SK-N-SH (cell line): ENCODE data around the gene SLC25A46. TPM values are rescaled to one million over a fixed set of nuclear protein-coding genes. Genes with fewer than 3 reads are reported as not detected.

Experiments used
- CTCF ChIA-PET: fragments of 300-600, 350-600 bp; formaldehyde crosslinking; extraction: SDS; loops from one replicate; lab custom pipeline; 2021; lab: Yijun Ruan, JAX
- POLR2A ChIA-PET: fragments of 350-600 bp; sonication (Branson Sonifier 250); formaldehyde crosslinking; extraction: SDS; loops from one replicate; lab custom pipeline; 2020; ENCODE audit warnings: antibody characterized with exemption, inconsistent platforms; lab: Yijun Ruan, JAX
- DNase-seq: peaks from one replicate; pipeline ENCODE4 v3.0.0; 2012
- H2AFZ ChIP-seq: fragments of 200-600 bp; sonication (generic); 2 replicates; pipeline ENCODE4 v1.8.1; 2016; ENCODE audit warnings: antibody characterized with exemption, mild to moderate bottlenecking, low read depth
- H3F3A ChIP-seq: fragments of 200-600 bp; sonication (generic); replicated peaks from 2 replicates; pipeline ENCODE3; 2016; ENCODE audit warnings: antibody characterized with exemption, mild to moderate bottlenecking; ENCODE audit not compliant: insufficient read depth
- H3K27ac ChIP-seq, 2 experiments: fragments of 200-500 bp in 1 of 2; fragments of 200-600 bp in 1 of 2; sonication (Bioruptor generic) in 1 of 2; sonication (generic), shearing (Covaris generic) in 1 of 2; 2 replicates each; pipeline versions ENCODE4 v1.5.1 to v1.6.1; 2014 to 2016; ENCODE audit warnings: low read depth in 2 of 2, inconsistent platforms in 1 of 2, low read length in 1 of 2, mild to moderate bottlenecking in 1 of 2, mixed read lengths in 1 of 2
- H3K27me3 ChIP-seq: fragments of 200-600 bp; sonication (generic), shearing (Covaris generic); 2 replicates; pipeline ENCODE4 v1.6.1; 2016; ENCODE audit warnings: mixed run types; ENCODE audit not compliant: insufficient read depth
- H3K36me3 ChIP-seq, 2 experiments: fragments of 200-500 bp in 1 of 2; fragments of 200-600 bp in 1 of 2; sonication (Bioruptor generic) in 1 of 2; sonication (generic) in 1 of 2; replicated peaks in 1 of 2; 2 replicates each; pipeline versions ENCODE3 to v1.5.1; 2014 to 2016; ENCODE audit warnings: low read length in 1 of 2, mild to moderate bottlenecking in 1 of 2; ENCODE audit not compliant: insufficient read depth in 2 of 2, control insufficient read depth in 1 of 2
- H3K4me1 ChIP-seq, 2 experiments: fragments of 200-500 bp in 1 of 2; fragments of 200-600 bp in 1 of 2; sonication (Bioruptor generic) in 1 of 2; sonication (generic), shearing (Covaris generic) in 1 of 2; 2 replicates each; pipeline versions ENCODE4 v1.5.1 to v1.6.1; 2014 to 2016; ENCODE audit warnings: low read depth in 1 of 2, low read length in 1 of 2, mixed run types in 1 of 2; ENCODE audit not compliant: insufficient read depth in 2 of 2, control insufficient read depth in 1 of 2
- H3K4me2 ChIP-seq: fragments of 200-600 bp; sonication (generic), shearing (Covaris generic); 2 replicates; pipeline ENCODE4 v1.6.1; 2017; ENCODE audit warnings: mixed run types
- H3K4me3 ChIP-seq, 2 experiments: fragments of 200-500 bp in 1 of 2; fragments of 200-600 bp in 1 of 2; sonication (Bioruptor generic) in 1 of 2; sonication (generic), shearing (Covaris generic) in 1 of 2; 2 replicates each; pipeline versions ENCODE4 v1.5.1 to v1.8.1; 2014 to 2016; ENCODE audit warnings: low read depth in 2 of 2, inconsistent platforms in 1 of 2, low read length in 1 of 2, mild to moderate bottlenecking in 1 of 2, mixed read lengths in 1 of 2, moderate library complexity in 1 of 2
- H3K79me2 ChIP-seq: fragments of 200-600 bp; sonication (generic); 2 replicates; pipeline ENCODE4 v1.8.1; 2017; ENCODE audit warnings: mild to moderate bottlenecking; ENCODE audit not compliant: insufficient read depth
- H3K9ac ChIP-seq: fragments of 200-600 bp; sonication (generic); 2 replicates; pipeline ENCODE4 v1.6.1; 2017; ENCODE audit warnings: mixed run types
- H3K9me2 ChIP-seq: fragments of 200-600 bp; sonication (generic); 2 replicates; pipeline ENCODE4 v1.6.1; 2017; ENCODE audit warnings: mixed run types
- H3K9me3 ChIP-seq: fragments of 200-600 bp; sonication (generic); 2 replicates; pipeline ENCODE4 v1.6.1; 2017; ENCODE audit warnings: mixed run types, mild to moderate bottlenecking, moderate library complexity
- H4K20me1 ChIP-seq: fragments of 200-600 bp; sonication (generic); 2 replicates; pipeline ENCODE4 v1.6.1; 2017; ENCODE audit warnings: mild to moderate bottlenecking, mixed run types; ENCODE audit not compliant: insufficient read depth
- CHD2 ChIP-seq: fragments of 150-350 bp; IDR thresholded peaks from 2 replicates; pipeline ENCODE4 v1.6.1; 2018; ENCODE audit warnings: low read length; ENCODE audit not compliant: partially characterized antibody
- EP300 ChIP-seq, 2 experiments: IDR thresholded peaks; 2 replicates each; pipeline versions ENCODE4 v1.4.0 to v1.6.1; 2012; ENCODE audit warnings: borderline replicate concordance in 1 of 2, low read depth in 1 of 2, low read length in 1 of 2
- FOSL2 ChIP-seq: IDR thresholded peaks from 2 replicates; pipeline ENCODE4 v1.4.0; 2012; ENCODE audit warnings: low read depth, mild to moderate bottlenecking, moderate library complexity, borderline replicate concordance
- FOXJ3 ChIP-seq: sonication (generic); formaldehyde crosslinking; IDR thresholded peaks from 2 replicates; pipeline ENCODE4 v1.5.1; 2020; ENCODE audit warnings: mild to moderate bottlenecking, missing genetic modification reagents
- FOXM1 ChIP-seq: IDR thresholded peaks from 2 replicates; pipeline ENCODE4 v1.4.0; 2012; ENCODE audit warnings: low read depth, mild to moderate bottlenecking
- JUND ChIP-seq: IDR thresholded peaks from 2 replicates; pipeline ENCODE4 v1.4.0; 2012
- MAX ChIP-seq: IDR thresholded peaks from 2 replicates; pipeline ENCODE4 v1.4.0; 2012; ENCODE audit warnings: low read depth
- NFIC ChIP-seq: IDR thresholded peaks from 2 replicates; pipeline ENCODE4 v1.4.0; 2012; ENCODE audit warnings: borderline replicate concordance
- NRF1 ChIP-seq: IDR thresholded peaks from 2 replicates; pipeline ENCODE4 v1.6.1; 2012; ENCODE audit warnings: low read depth, mild to moderate bottlenecking, low read length
- POLR2AphosphoS5 ChIP-seq: IDR thresholded peaks from 2 replicates; pipeline ENCODE4 v1.6.1; 2012; ENCODE audit warnings: low read depth, low read length
- RCOR1 ChIP-seq: fragments of 150-350 bp; IDR thresholded peaks from 2 replicates; pipeline ENCODE4 v1.6.1; 2017; ENCODE audit warnings: antibody characterized with exemption, low read length
- RXRA ChIP-seq: IDR thresholded peaks from 2 replicates; pipeline ENCODE4 v1.4.0; 2012; ENCODE audit warnings: low read depth, mild to moderate bottlenecking, borderline replicate concordance
- SIN3A ChIP-seq: IDR thresholded peaks from 2 replicates; pipeline ENCODE4 v1.6.1; 2012; ENCODE audit warnings: low read depth, mild to moderate bottlenecking, low read length, moderate library complexity, borderline replicate concordance
- TCF12 ChIP-seq: IDR thresholded peaks from 2 replicates; pipeline ENCODE4 v1.4.0; 2012
- TEAD4 ChIP-seq: IDR thresholded peaks from 2 replicates; pipeline ENCODE4 v1.4.0; 2012; ENCODE audit warnings: mild to moderate bottlenecking, borderline replicate concordance; ENCODE audit not compliant: insufficient read depth
- USF1 ChIP-seq: IDR thresholded peaks from 2 replicates; pipeline ENCODE4 v1.4.0; 2012; ENCODE audit warnings: low read depth, borderline replicate concordance
- USF2 ChIP-seq: fragments of 150-350 bp; IDR thresholded peaks from 2 replicates; pipeline ENCODE4 v1.6.1; 2017; ENCODE audit warnings: antibody characterized with exemption, low read length, low read depth, borderline replicate concordance
- YY1 ChIP-seq: IDR thresholded peaks from 2 replicates; pipeline ENCODE4 v1.4.0; 2012; ENCODE audit warnings: low read depth, mild to moderate bottlenecking
- WGBS: methylation state at CpG from one replicate; pipeline ENCODE4 v1.1.6; 2017; ENCODE audit warnings: low lambda C conversion rate; 5-methylcytosine and 5-hydroxymethylcytosine counted together
- polyA plus RNA-seq, 3 experiments: library from polyadenylated mRNA; depleted of rRNA; stranded (reverse); fragments of >200 nt; gene quantifications; 2 replicates each; pipeline ENCODE4 v1.2.3, GENCODE V29; 2012

SLC25A46 gene
- polyA plus RNA-seq, 1 of the 3 experiments (the other 2 are of a cell fraction): 15.7 TPM

- Histone ChIP-seq H4K20me1 (no peaks in the 10 kb centered on the region), H2AFZ (no peak overlapping the region), H3K9me2 (peaks cover 4% of the 10 kb centered on the region; the same call in 1 of the 2 replicates), H3F3A (no peaks in the 10 kb centered on the region), H3K27me3 (no peaks in the 10 kb centered on the region), H3K4me1 (no peaks in the 10 kb centered on the region)
- whole genome bisulfite sequencing: 35% methylated on average over 3 of the region's 3 CpGs
- POLR2A ChIA-PET: no interaction called here
- TF ChIP-seq RXRA (no peak), FOXM1 (no peak), POLR2AphosphoS5 (no peak), YY1 (no peak), SIN3A (no peak), TEAD4 (no peak), NFIC (no peak), TCF12 (no peak), JUND (no peak), NRF1 (no peak), USF1 (no peak), RCOR1 (no peak), CHD2 (no peak), USF2 (no peak), EP300 (IDR thresholded peaks at IDR 0.05; ENCODE audit: borderline replicate concordance in 1 of 2, low read depth in 1 of 2, low read length in 1 of 2) (no peak), FOXJ3 (no peak), MAX (no peak), FOSL2 (no peak)
- TF ChIP-seq, all 33 proteins: peak for 0
- Histone ChIP-seq H3K36me3 (no peaks in the 10 kb centered on the region), H3K79me2 (no peaks in the 10 kb centered on the region), H3K4me2 (no peak overlapping the region), H3K9ac (no peak overlapping the region), H3K9me3 (no peaks in the 10 kb centered on the region), H3K4me3 (no peak overlapping the region), H3K27ac (no peak overlapping the region)
- DNase-seq: no peak
- CTCF ChIA-PET: no interaction called here
Measured at GRCh38 chr5:110707260-110707844, 31.5 kb upstream of the SLC25A46 start.
